Omental fat pad (tissue), 4 donors: ENCODE data around the gene SYT17. TPM values are rescaled to one million over a fixed set of nuclear protein-coding genes. Genes with fewer than 3 reads are reported as not detected.

ENCODE experiments used
- ATAC-seq: fragments of 150-250 bp; one replicate; pipeline ENCODE4 v1.9.1; 2016; ENCODE audit warnings: mild to moderate bottlenecking, moderate library complexity; ENCODE audit not compliant: low FRiP score
- DNase-seq: peaks from one replicate; pipeline ENCODE4 v3.0.0-alpha.2; 2019; ENCODE audit warnings: low spot score
- total RNA-seq, 4 donors: library from RNA; depleted of rRNA; stranded (reverse); fragments of >200 nt; gene quantifications; one replicate each; pipeline ENCODE4 v1.1.0, GENCODE V29; 2016
- TF ChIP-seq, protein P1 (sequence below), 3 donors: fragments of 450-650 bp; IDR thresholded peaks; one replicate each; pipeline ENCODE4 v1.5.1; 2016 to 2017; ENCODE audit warnings: antibody characterized with exemption in 3 of 3, mild to moderate bottlenecking in 3 of 3, moderate library complexity in 2 of 3

SYT17 gene
- total RNA-seq, 4 donors from 2014 or later, result 3.0 to 15.9 (median 7.1) TPM

DNA sequence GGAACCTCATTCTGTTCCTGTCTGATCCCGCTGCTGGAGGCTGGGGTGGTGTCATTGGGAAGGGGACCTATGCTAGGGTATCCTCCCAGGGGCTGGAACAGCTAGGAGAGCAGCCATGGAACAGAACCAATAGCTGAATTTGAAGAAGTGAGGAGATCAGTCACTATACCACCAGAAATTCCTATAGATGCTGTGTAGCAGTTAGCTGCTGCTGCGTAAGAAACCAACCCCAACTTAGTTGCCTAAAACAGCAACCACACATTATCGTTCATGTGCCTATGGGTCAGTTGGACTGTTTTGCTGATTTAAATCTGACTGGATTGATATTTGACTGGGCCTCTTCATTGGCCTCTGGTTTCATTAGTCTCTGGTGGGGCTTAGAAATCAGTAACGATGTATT lies 20.4 kb upstream of the SYT17 start:
- TF ChIP-seq, protein P1, sequence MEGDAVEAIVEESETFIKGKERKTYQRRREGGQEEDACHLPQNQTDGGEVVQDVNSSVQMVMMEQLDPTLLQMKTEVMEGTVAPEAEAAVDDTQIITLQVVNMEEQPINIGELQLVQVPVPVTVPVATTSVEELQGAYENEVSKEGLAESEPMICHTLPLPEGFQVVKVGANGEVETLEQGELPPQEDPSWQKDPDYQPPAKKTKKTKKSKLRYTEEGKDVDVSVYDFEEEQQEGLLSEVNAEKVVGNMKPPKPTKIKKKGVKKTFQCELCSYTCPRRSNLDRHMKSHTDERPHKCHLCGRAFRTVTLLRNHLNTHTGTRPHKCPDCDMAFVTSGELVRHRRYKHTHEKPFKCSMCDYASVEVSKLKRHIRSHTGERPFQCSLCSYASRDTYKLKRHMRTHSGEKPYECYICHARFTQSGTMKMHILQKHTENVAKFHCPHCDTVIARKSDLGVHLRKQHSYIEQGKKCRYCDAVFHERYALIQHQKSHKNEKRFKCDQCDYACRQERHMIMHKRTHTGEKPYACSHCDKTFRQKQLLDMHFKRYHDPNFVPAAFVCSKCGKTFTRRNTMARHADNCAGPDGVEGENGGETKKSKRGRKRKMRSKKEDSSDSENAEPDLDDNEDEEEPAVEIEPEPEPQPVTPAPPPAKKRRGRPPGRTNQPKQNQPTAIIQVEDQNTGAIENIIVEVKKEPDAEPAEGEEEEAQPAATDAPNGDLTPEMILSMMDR (IDR thresholded peaks at IDR 0.05), result no peak
- DNase-seq (no peak), ATAC-seq (no peak)

DNA sequence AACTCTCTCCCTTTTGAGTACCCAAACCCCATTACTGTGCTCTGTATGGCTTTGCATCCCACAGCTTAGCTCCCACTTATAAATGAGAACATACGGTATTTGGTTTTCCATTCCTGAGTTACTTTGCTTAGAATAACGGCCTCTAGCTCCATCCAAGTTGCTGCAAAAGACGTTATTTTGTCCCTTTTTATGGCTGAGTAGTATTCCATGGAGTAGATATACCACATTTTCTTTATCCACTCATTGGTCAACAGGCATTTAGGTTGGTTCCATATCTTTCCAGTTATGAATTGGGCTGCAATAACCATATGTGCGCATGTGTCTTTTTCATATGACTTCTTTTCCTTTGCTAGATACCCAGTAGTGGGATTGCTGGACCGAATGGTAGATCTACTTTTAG lies 19.9 kb upstream of the SYT17 start:
- ATAC-seq, result no peak

DNA sequence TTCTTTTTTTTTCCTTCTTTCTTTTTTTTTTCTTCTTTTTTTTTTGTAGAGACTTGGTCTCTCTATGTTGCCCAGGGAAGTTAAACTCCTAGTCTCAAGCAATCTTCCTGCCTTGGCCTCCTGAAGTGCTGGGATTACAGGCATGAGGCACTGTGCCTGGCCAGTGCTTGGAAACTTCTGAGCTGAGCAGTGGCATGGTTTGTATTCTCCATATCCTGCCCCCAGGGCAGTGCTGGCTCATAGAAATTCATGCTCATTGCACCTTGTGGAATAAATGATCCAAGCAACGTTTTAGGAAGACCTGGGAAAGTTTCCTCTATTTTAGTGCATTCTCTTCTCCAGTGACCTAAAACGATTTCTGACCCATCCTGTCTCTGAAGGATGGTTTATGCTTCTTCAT lies 16.7 kb upstream of the SYT17 start:
- no peak for DNase-seq
- TF ChIP-seq, protein P1 (IDR thresholded peaks at IDR 0.05), result no peak
- ATAC-seq, result no peak

More for the DNA sequence above, 19.9 kb upstream of the SYT17 start:
- no peak for DNase-seq
- TF ChIP-seq, protein P1 (IDR thresholded peaks at IDR 0.05), result no peak

DNA sequence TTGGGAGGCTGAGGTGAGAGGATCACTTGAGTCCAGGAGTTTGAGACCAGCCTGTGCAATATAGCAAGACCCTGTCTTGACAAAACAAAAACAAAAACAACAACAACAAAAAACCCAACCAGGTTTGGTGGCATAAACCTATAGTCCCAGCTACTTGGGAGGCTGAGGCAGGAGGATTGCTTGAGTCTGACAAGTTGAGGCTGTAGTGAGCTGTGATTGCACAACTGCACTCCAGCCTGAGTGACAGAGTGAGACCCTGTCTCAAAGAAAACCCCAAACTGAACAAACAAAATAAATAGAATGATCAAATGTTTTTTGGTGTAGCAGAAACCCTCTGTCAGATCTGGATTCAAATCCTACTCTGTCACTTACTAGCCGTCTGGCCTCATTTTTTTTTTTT lies 16.0 kb upstream of the SYT17 start:
- TF ChIP-seq, protein P1 (IDR thresholded peaks at IDR 0.05), result no peak
- ATAC-seq (no peak), DNase-seq (no peak)

DNA sequence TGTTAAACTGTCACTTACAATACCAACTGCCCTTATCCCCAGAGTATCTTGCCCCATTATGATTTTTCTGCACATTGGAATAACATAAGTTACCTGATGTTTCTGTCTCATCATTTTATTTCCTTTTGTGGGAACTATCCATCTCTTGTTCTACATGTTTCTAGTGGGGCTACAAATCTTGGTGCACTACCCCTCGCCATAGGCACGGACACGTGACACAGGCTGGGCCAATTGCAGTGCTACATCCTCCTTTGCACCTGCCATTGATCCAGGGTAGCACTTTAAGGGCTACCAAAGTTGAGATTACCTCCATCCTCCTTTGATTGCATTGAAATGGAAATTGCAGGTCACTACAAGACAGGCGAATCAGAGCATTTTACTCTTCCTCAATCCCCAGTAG lies 14.2 kb upstream of the SYT17 start:
- TF ChIP-seq, protein P1 (IDR thresholded peaks at IDR 0.05), result no peak
- ATAC-seq, result no peak
- no peak for DNase-seq

DNA sequence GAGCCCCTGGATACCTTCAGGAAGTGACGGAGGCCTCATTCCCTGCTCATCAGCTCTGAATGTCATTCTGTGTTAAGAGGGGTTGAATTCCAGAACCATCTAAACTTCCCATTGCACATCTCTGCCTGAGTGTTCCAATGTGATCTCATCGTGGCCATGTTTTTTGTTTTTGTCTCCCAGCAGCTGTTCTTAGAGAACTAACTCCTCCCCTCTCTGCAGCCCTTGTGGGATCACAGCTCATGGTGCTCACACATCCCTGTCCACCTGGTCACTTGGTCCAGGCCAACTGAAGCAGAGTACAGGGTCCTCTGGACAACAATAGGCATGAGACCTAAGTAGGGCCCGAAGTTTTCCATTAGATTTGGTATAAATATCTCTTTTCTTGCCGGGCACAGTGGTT lies 6.0 kb upstream of the SYT17 start:
- DNase-seq (no peak), ATAC-seq (no peak)
- TF ChIP-seq, protein P1 (IDR thresholded peaks at IDR 0.05), result no peak

DNA sequence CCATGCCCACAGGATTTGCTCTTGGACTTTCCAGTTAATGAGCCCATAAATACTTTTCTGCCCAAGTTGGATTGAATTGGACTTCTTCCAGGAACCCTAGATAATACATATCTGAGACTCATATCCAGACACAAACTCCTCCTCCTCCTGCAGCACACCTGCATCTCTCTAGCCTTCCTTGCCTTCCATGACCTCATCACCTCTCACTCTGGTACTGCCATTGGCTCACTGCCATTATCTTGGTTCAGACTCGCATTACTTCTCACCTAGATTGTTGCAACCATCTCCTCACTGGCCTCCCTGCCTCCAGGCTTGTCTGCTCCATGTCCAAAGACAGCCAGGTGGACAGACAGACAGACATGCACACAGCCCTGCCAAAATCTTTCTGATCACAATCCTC lies 4.8 kb upstream of the SYT17 start:
- DNase-seq (no peak), ATAC-seq (no peak)
- TF ChIP-seq, protein P1 (IDR thresholded peaks at IDR 0.05), result no peak
